GM19438 (cell line): ENCODE results near the gene KXD1.
"Not testable (repeated sequence)": the region's sequence is repeated elsewhere in the genome, so short reads cannot be mapped to it uniquely, and the experiment has no call there.

ENCODE experiments used
- ATAC-seq: cut with Tn5 transposase; IDR thresholded peaks from one replicate; pipeline ENCODE4 v1.9.1; 2021; ENCODE audit warnings: low read depth; ENCODE audit not compliant: unreplicated experiment

Gene KXD1

DNA sequence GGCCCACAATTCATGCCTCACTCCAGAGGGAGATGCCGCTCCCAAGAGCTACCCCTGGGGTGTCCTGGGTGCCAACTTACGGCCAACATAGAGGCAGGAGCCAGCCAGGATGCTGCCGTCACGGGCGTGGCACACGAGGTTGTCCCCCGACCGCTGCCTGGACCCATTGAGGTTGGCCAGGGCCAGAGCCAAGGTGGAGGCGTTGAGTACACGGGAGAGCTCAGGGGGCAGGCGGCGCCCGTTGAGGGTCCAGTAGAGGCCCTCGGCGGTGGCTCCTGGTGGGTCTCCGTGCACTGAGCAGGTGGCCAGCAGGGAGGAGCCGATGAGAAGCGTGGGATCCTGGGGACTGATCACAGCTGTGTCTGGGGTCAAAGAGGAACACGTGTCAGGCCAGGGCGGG is 41.8 kb downstream of the KXD1 start:
- ATAC-seq: no peak

DNA sequence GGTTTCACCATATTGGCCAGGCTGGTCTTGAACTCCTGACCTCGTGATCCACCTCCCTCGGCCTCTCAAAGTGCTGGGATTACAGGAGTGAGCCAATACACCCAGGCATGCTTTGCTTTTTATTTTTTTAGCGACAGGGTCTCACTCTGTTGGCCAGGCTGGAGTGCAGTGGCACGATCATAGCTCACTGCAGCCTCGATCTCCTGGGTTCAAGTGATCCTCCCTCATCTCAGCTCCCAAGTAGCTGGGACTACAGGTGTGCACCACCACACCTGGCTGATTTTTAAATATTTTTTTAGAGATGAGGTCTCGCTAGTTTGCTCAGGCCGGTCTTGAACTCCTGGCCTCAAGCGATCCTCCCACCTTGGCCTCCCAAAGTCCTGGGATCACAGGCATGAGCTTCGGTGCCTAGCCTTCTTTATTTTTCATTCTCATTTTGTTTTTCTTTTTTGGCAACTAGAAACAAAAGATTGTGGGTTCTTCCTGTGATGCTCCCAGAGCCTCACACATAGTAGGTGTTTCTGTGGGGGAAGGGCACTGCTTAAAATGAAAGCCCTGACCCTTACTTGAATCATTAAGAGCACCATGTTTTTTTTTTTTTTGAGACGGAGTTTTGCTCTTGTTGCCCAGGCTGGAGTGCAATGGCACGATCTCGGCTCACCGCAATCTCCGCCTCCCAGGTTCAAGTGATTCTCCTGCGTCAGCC is 43.2 kb downstream of the KXD1 start:
- not testable (repeated sequence) for ATAC-seq

DNA sequence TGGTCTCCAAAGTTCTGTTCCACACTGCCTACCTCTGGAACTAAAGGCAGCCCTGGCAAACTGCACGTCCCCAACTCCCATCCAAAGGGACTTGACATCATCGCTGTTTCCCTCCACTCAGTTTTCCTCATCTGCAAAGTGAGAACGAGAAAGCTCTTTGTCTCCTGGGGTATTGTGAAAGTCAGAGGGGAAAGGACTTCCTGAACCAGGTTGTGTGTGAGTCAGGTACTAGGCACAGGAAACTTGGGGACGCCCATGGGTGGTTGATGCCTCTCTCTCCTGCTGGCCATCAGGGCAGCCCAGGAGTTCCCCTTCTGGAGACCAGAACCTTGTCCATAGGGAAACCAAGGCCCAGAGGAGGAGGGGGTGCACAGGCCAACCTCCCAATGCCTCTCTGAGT is 44.2 kb downstream of the KXD1 start:
- no peak for ATAC-seq

DNA sequence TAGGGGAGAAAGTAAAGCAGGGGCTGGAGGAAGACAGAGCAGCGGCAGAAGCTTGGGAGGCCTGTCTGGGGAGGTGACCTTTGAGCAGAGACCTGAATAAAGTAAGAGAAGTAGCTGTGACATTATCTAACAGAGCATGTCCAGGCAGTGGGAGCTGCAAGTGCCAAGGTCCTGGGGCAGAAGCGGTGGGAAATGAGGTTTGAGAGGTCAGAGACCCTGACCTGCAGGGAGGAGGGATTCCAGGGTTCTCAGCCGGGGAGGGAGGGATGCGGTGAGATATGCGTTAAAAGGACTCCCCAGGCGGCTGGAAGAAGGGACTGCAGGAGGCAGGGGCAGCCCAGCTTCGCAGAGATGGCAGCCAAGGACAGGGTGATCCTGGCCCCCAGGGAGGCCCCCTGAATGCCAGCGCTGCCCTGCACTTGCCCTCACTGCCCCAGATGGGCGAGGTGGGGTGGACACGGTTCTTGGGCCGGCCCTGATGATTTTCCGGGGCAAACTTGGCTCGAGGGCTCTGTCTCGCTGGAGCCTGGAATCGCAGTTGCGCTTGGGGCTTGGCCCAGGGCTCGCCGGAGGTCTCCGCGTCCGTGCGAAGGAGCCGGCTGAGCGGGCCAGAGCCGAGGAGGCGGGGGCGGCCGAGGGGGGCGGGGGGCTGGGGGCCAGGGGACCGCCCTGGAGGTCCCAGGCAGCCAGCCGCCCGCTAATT is 45.7 kb downstream of the KXD1 start:
- no peak for ATAC-seq

DNA sequence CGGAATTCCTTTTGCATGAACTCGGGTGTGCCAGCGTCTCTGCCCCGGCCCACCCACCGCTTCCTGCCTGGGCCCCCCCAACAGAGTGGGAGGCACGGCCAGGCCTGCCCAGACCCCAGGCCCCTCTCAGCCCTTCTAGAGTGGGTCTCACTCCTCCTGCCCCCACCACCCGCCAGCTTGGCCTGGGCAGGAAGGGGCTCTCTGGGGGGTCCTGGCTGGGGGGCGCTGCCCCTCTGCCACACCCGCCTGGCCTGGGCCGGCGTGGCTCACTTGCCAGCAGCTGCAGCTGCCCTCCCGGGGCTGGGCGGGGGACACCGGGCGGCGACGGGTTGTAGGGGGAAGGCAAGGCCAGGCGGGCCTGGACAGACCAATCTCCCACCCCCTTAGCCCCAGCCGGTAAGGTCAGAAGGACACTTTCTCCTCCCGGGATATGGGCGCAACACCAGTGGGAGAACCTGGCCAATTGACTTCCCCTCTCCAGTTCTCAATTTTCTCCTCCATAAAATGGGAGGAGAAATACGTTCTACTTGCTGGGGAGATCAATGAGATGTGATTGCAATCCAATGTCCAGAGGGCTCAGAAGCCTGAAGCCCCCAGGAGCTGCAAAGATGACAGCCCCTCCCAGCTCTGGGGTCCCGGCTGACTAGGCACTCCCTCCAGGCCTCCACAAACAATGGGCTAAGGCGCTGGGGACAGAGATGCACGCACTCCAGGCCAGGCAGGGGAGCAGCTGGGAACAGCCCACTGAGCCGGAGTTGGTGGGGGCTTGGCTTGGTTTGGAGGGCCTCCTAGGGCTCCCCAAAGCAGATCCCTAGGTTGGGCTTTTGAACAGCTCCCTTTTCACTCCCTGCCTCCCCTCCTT is 46.5 kb downstream of the KXD1 start:
- ATAC-seq: no peak

DNA sequence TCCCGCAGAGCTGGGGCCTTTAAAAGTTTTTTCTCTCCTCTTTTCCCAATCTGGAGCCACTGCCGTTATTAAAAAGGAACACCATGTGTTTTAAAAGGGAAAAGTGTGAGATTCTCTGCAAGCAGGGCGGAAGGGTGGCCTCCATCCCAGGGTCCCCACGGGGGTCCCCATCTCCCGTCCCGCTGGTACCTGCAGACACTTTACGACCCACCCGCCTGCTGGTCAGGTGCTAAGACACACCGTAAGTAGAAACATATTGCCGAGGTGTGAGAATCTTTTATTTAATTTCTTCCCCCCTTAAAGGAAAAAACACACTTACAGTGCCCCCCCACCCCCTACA is 47.1 kb downstream of the KXD1 start:
- no peak for ATAC-seq

DNA sequence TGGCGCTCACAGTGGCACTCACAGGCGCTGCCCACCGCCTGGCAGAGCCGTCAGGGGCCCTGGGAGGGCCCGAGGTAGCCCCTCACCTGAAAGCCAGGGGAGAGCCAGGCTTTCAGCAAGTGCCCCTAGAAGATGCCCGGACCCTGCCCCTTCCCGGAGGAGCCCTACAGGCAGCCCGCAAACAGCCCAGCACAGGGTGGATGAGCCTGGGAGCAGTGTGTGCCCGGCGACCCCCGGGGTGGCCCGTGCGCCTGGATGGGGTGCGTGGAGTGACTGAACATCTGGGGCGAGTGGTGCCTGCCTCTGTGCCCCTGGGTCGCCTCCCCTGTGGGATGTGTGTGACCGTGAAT is 47.5 kb downstream of the KXD1 start:
- ATAC-seq: no peak

DNA sequence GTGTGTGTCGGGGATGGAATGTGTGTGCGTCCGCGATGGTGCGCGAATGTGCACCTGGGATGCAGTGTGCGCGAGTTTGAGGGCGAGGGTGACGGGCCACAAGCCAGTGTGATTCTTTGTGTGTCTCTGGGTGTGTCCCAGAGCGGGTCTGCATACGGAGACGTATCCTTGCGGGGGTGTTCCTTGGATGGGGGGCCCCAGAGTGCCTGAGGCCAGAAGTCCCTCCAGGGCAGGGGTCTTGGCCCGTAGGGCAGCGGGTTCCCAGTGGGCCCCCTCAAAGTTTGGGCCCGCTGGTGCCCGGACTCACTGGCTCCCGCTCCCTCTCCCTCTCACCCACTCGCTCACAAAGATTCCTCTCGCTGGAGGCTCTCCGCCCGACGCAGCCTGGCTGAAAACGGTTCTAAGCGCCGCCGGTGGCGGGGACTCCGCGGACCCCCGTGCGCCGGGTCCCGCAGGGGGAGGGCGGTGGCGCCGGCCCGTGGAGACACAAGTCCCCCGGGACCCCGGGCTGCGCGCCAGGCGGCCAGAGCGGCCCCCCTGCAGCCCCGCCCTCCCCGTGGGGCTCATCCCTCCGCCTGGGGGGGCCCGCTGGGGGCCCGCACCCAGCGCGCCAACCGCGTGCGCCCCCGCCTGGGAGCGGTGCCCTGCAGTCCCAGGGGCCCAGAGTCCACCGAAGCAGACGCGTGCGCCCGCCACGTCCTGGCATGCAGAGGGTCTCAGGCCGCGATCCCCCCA is 48.0 kb downstream of the KXD1 start:
- ATAC-seq: no peak

DNA sequence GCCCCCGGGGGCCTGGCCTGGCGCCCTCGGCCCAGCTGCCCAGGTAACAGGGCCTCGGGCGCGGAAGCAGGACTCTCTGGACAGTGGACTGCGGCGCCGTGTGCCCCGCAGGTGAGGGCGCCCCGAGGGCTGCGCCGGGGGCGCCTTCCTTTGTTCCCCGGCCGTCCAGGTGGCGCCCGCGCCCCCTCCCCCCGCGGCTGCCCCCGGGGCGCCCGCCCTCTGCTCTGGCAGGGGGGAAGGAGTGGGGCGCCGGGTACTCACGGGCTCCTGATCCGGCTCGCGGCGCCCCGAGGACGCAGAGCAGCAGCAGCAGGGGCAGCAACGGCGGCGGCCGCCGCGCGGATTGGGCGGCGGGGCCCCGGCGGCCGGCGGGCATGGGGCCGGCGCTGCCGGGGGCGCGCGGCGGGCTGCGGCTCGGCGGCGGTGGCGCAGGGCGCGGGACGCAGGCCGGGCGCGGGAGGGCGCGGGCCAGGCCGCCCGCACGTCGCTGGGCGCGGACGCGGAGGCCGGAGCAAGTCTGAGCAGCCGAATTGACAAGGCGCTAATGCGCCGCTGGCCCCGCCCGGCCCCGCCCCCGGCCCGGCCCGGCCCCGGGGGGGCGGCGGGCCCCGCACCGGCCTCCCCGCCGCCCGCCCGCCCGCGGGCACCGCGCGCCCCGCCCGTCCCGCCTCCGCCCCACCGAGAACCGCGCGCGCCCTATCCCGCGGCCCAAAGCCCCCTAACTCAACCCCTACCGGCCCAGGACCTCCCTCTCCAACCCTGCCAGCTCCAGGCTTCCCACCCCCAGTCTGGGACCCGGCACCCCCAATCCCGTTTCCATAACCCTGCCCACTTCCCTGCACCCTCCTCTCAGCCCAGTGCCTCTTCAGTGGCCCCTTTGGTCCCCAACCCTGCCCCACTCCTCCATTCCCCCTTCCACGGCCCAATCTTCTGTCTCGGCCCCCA is 48.9 kb downstream of the KXD1 start, which contains the start of gene CRLF1:
Gene CRLF1, minus strand, starts transcription at position 519 of the 945 bp plus-strand sequence. Its CDS starts 143 bp downstream, at position 376.
- ATAC-seq: no peak

DNA sequence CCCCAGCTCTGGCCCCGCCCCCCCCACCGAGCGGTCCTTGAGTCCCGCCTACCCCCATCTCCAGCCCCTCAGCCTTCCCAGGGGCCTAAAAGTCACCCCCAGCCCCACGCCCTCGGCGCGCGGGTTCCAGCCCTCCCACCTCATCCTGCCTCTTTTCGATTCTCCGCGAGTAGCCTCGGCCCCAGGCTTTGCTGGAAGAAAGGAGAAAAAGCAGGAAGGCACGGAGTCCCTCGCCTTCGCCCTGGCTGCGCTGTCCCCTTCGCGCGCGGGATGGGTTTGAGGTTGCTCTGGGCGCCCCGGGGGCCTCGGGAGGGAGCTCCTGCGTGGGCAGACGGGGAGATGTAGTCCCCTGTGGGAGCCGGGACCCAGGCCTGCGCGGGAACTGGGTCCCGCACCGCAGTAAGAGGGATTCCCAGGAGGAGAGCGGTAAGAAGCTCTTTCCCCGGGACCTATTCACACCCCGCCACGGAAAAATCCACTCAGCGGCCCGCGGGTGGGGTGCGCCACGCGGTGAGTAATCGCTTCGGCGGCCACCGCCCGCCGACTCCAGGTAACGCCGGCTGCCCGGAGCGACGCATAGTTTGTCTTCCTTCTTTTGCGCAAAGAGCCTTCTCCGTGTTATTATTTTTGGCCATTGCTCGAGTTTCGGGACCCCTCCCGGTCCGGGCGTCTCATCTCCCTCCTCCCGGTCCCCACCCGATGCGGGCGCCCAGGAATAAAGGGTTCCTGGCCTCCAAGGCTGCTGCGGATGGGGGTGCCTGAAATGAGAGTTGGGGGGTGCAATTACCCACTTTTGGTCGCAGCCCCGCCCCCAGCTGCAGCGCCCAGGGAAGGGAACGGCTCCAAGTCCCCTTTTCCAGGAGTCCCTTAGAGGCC is 49.8 kb downstream of the KXD1 start:
- no peak for ATAC-seq

DNA sequence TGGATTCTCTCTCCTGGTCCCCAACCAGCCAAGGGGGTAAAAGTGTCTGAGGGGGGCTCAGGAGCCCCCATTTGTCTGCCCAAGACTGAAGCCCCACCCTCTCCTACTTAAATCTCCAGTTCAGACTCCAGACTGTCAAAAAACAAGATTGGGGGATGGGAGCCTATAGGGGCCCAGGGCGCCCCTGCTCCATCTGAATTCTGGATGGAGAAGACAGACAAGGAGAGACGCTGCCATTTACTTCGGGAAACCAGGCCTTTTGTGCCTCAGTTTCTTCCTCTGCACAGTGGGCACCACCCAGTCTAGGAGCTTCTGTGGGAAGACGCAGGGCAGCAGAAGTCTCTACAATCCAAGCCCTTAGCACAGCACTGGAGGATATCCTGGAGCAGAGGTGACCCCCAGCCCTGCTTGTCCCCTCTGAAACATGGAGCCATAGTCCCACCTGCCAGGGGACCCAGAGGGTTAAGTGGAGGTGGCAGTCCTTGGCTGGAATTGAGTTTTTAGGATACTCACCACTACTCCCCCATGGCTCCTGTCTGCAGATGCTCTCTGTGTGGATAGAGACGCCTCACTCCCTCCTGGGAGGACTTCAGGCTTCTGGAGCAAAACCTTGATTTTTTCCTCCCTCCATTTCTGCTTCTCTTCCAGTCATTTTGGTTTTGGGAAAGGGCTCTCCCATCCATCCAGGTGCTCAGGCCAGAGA is 50.6 kb downstream of the KXD1 start:
- no peak for ATAC-seq

DNA sequence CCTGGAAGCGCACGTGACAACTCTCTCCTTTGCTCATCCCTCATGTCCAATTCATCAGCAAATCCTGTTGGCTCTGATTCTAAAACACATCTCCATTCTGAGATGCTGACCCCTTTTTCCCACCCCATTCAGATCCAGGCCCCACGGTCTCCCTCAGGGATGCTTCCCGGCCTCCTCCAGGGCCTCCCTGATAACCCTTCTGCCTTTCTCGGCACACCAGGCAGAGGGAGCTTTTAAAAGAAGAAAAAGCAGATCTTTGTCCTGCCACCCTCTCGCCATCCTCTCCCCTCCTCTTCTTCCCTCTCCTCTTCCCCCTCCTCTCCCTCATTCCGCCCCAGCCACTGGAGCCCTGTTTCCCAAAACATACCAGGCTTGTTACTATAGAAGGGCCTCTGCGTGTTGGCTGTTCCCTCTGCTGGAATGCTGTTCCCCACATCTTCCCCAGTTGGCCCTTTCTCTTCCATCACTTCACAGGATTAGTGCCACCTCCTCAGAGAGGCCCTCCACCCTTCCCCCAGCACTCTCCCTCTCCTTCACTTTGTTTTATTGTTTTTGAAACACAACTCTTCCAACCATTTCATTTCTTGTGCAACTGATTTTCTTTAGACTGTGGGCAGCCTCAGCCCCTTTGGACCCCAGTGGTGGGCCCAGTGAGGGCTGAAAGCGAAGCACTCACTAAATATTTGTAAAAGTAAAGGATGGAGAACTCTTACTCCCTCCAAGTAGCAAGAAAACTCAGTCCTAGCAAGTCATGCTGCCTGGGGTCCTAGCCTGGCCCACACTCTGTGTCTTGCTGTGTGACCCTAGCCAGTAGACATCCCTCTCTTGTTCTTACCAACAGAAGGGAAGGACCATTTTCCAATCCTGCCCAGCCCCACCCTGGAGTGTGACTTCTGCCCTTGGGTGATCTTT is 51.4 kb downstream of the KXD1 start:
- ATAC-seq: no peak

DNA sequence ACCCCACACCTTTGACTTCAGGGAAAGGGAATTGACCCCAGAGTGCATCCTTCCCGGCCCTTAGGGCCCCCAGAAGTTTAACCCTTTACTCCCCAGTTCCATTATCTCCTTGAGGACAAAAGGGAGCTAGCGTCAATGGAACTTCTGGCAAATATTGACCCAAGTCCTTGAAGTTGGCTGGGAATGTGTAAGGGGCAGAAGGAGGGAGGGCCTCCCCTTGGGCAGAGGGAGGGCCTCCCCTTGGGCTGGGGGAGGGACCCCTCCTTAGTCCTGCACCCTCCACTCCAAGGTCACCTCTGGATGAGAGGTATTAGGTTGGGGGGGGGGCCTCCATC is 52.0 kb downstream of the KXD1 start:
- ATAC-seq: no peak

DNA sequence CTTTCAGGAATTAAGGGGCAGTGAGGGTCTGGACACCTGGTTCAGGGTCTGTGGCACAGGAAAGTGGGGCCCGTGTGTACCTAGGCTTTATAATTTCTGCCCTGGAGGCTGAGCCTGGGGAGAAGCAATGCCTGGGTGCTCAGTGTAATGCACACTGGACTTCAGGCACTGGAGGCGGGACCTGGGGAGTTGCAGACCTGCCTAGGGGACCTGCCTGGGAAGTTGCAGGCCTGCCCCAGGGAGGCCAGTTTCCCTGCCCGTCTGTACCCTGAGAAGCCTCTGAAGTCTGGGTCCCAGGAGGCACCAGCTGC is 52.5 kb downstream of the KXD1 start:
- no peak for ATAC-seq

DNA sequence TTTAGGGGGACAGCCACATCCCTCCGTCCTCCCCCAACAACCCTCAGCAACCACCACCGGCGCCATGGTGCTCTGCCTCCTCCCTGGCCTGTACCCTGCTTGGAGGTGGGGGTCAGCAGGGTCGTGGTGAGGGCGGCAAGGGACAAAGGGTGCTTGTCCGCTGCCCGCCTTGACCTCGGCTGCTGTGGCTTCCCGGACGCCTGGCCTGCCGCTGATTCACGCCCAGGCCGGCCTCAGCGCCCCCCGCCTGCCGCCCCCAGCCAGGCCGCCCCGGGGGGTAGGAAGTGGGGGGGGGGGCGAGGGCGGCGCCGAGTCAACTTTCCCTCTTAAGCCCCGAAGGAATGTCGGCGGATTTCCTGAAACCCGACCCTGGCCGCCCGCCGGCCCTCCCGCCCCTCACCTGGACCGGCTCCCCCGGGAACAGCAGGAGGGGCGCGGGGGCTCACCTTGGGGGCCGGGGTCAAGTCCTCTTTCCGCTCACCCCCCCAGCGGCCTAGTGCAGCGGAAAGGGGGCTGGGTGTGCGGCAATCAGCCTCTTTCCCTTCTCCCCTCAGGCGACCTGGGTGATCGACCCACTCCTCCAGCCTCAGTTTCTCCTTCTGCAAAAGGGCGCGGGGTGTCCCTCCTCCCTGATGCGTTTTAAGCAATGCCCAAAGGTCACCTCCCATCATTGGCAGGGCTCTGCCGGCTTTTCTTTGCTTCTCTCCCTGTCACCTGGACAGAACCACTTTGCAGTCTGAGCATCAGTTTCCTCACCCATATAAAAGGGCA is 53.1 kb downstream of the KXD1 start:
- no peak for ATAC-seq

DNA sequence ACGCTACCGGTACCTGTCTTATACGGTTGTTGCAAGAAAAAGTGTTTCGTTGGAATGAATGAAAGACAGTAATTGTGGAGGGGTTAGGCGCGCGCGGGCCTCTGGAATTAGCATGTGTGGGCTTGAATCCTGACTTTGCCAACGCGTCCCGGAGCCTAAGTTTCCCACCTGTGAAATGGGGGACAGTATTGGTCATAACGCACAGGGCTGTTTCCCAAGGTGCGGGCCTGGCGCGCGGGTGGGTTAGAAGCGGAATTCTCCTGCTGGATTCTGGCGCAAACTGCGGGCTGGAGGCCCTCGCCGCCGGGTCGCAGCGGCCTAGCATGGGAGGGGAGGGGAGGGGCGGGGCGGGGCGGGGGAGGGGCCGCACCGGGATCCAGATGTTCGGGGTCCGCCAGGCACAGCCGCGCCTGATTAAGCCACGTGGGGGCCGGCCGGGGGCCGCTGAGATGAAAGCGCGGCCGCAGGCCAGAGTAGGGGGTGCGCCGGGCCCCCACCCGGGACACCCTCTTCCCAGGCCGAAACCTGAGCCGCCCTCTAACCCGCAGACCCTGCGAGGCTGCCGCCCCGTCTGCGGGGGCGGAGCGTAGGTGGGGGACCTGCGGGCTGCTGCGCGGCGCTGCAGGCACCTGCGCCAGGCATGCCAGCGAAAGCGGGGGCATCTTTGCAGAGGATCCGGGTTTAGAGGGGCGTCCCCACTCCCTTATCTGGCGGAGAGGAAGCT is 53.8 kb downstream of the KXD1 start:
- ATAC-seq: no peak
